Measurements from ENCODE around the gene ZNF101.

DNA sequence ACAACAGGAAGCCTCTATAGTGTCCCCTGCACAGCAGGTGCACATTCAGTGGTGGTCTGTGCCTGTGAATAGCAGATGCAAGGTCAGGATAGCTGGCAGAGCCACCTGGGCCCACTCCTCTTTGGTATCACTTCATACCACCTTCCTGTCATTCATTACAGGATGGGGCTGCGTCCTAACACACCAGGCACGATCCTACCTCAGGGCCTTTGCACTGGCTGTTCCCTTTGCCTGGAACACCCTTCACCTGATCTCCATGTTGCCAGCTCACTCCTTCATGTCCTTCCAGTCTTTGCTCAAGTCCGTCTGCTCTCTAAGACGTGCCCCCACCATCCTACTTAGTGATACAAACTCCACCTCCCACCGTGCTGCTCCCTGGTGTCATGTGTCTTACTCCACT lies 36.0 kb upstream of the ZNF101 start:
- TF ChIP-seq EZH2 (IDR thresholded peaks at IDR 0.05; ENCODE audit: borderline replicate concordance, insufficient read depth, low read depth, low read length, poor library complexity, severe bottlenecking): no peak
- TF ChIP-seq, protein P1, sequence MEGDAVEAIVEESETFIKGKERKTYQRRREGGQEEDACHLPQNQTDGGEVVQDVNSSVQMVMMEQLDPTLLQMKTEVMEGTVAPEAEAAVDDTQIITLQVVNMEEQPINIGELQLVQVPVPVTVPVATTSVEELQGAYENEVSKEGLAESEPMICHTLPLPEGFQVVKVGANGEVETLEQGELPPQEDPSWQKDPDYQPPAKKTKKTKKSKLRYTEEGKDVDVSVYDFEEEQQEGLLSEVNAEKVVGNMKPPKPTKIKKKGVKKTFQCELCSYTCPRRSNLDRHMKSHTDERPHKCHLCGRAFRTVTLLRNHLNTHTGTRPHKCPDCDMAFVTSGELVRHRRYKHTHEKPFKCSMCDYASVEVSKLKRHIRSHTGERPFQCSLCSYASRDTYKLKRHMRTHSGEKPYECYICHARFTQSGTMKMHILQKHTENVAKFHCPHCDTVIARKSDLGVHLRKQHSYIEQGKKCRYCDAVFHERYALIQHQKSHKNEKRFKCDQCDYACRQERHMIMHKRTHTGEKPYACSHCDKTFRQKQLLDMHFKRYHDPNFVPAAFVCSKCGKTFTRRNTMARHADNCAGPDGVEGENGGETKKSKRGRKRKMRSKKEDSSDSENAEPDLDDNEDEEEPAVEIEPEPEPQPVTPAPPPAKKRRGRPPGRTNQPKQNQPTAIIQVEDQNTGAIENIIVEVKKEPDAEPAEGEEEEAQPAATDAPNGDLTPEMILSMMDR (IDR thresholded peaks at IDR 0.05): no peak

Measured in B cell (primary cell).